ENCODE results near the gene SULT2B1. TPM values are rescaled to one million over a fixed set of nuclear protein-coding genes. Genes with fewer than 3 reads are reported as not detected.

SULT2B1 gene
- 0.29 TPM in 1 of 2 replicates, not detected in the other for total RNA-seq

GRCh38 chr19:48551437-48552302 lies at the start of gene SULT2B1:
Gene SULT2B1, plus strand, starts transcription at chr19:48552172. Its CDS starts 81 bp downstream, at chr19:48552253.
- DNase-seq (ENCODE audit: low read depth), result no peak

GRCh38 chr19:48502350-48503018 lies 49.5 kb upstream of the SULT2B1 start:
- TF ChIP-seq CTCF (conservative IDR thresholded peaks at IDR 0.05; ENCODE audit: low read depth, low read length), result no peak

More at GRCh38 chr19:48551437-48552302, at the start of gene SULT2B1:
- H3K4me3 ChIP-seq (ENCODE audit: low read depth, low read length), result no peak within 1 kb of the TSS
- TF ChIP-seq CTCF (conservative IDR thresholded peaks at IDR 0.05; ENCODE audit: low read depth, low read length), result no peak

GRCh38 chr19:48506138-48506733 lies 45.7 kb upstream of the SULT2B1 start:
- no peak overlapping the region for H3K4me3 ChIP-seq (ENCODE audit: low read depth, low read length)
- no peak for DNase-seq (ENCODE audit: low read depth)
- TF ChIP-seq CTCF (conservative IDR thresholded peaks at IDR 0.05; ENCODE audit: low read depth, low read length), result peak; percentile 63

More at GRCh38 chr19:48502350-48503018, 49.5 kb upstream of the SULT2B1 start:
- no peak for DNase-seq (ENCODE audit: low read depth)
- H3K4me3 ChIP-seq (ENCODE audit: low read depth, low read length), result peak overlapping the region; percentile 40

GRCh38 chr19:48507911-48508439 lies 44.0 kb upstream of the SULT2B1 start:
- no peak for DNase-seq (ENCODE audit: low read depth)
- no peak for TF ChIP-seq CTCF (conservative IDR thresholded peaks at IDR 0.05; ENCODE audit: low read depth, low read length)
- H3K4me3 ChIP-seq (ENCODE audit: low read depth, low read length), result no peak overlapping the region

GRCh38 chr19:48508729-48509411 lies 43.1 kb upstream of the SULT2B1 start:
- DNase-seq (ENCODE audit: low read depth), result no peak
- no peak for TF ChIP-seq CTCF (conservative IDR thresholded peaks at IDR 0.05; ENCODE audit: low read depth, low read length)
- H3K4me3 ChIP-seq (ENCODE audit: low read depth, low read length), result no peak overlapping the region

- no peak for DNase-seq (ENCODE audit: low read depth)
- TF ChIP-seq CTCF (conservative IDR thresholded peaks at IDR 0.05; ENCODE audit: low read depth, low read length), result no peak
- no peak overlapping the region for H3K4me3 ChIP-seq (ENCODE audit: low read depth, low read length)
These were observed 42.3 kb upstream of the SULT2B1 start for GRCh38 chr19:48509467-48510194.
